ENCODE results near the gene CDK10. TPM values are rescaled to one million over a fixed set of nuclear protein-coding genes. Genes with fewer than 3 reads are reported as not detected.

The CDK10 gene
- total and polyA plus RNA-seq, 9 of the 15 experiments (the other 6 are each of a cell fraction or from before 2014, with no cell fraction given): 2.0 to 85.1 (median 40.1) TPM

- no peak for TF ChIP-seq SAFB2 (IDR thresholded peaks at IDR 0.05; ENCODE audit: borderline replicate concordance, low read depth, low read length, severe bottlenecking)
- TF ChIP-seq DPF2 (IDR thresholded peaks at IDR 0.05): no peak; the same call in 1 of the 2 replicates
- TF ChIP-seq, protein P1, sequence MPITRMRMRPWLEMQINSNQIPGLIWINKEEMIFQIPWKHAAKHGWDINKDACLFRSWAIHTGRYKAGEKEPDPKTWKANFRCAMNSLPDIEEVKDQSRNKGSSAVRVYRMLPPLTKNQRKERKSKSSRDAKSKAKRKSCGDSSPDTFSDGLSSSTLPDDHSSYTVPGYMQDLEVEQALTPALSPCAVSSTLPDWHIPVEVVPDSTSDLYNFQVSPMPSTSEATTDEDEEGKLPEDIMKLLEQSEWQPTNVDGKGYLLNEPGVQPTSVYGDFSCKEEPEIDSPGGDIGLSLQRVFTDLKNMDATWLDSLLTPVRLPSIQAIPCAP (CRISPR knock-in tag; IDR thresholded peaks at IDR 0.05; ENCODE audit: borderline replicate concordance): no peak
- TF ChIP-seq ATF7 (IDR thresholded peaks at IDR 0.05): no peak
- TF ChIP-seq HMG20B (CRISPR knock-in tag; IDR thresholded peaks at IDR 0.05): no peak
- TF ChIP-seq ZNF134 (CRISPR knock-in tag; conservative IDR thresholded peaks at IDR 0.05): no peak
- TF ChIP-seq, protein P2, sequence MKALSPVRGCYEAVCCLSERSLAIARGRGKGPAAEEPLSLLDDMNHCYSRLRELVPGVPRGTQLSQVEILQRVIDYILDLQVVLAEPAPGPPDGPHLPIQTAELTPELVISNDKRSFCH (CRISPR knock-in tag; IDR thresholded peaks at IDR 0.05): no peak
- TF ChIP-seq, protein P2 (tag; IDR thresholded peaks at IDR 0.05): no peak
- TF ChIP-seq ZNF785 (CRISPR knock-in tag; IDR thresholded peaks at IDR 0.05): no peak
- TF ChIP-seq MCM5 (IDR thresholded peaks at IDR 0.05; ENCODE audit: low read depth): no peak
- peak; percentile 96 for TF ChIP-seq ZNF282 (CRISPR knock-in tag; IDR thresholded peaks at IDR 0.05)
- no peak for TF ChIP-seq ZC3H8 (IDR thresholded peaks at IDR 0.05)
- TF ChIP-seq TAF9B (IDR thresholded peaks at IDR 0.05; ENCODE audit: partially characterized antibody): no peak
- no peak for TF ChIP-seq RBM22 (IDR thresholded peaks at IDR 0.05; ENCODE audit: low read depth, low read length, poor library complexity, severe bottlenecking)
- TF ChIP-seq TSHZ1 (CRISPR knock-in tag; IDR thresholded peaks at IDR 0.05): no peak
- TF ChIP-seq MTA3 (IDR thresholded peaks at IDR 0.05; ENCODE audit: borderline replicate concordance): peak; percentile 11; the same call in 1 of the 2 replicates
- TF ChIP-seq HMBOX1 (IDR thresholded peaks at IDR 0.05): no peak
- TF ChIP-seq ELF1 (tag; IDR thresholded peaks at IDR 0.05): no peak; the same call in 1 of the 2 replicates
- no peak for TF ChIP-seq ARHGAP35 (IDR thresholded peaks at IDR 0.05; ENCODE audit: partially characterized antibody)
- TF ChIP-seq SP2 (IDR thresholded peaks at IDR 0.05; ENCODE audit: extremely low read depth, low read depth, low read length, poor library complexity, severe bottlenecking): no peak
- TF ChIP-seq SNIP1 (IDR thresholded peaks at IDR 0.05; ENCODE audit: low read depth): peak; percentile 86
- TF ChIP-seq BACH1 (tag; IDR thresholded peaks at IDR 0.05): no peak
- no peak for TF ChIP-seq DMBX1 (CRISPR knock-in tag; IDR thresholded peaks at IDR 0.05; ENCODE audit: borderline replicate concordance)
- no peak for TF ChIP-seq ARNT (IDR thresholded peaks at IDR 0.05)
- TF ChIP-seq KLF1 (tag; IDR thresholded peaks at IDR 0.05): no peak
- TF ChIP-seq HIVEP1 (CRISPR knock-in tag; IDR thresholded peaks at IDR 0.05): no peak
Measured at GRCh38 chr16:89700649-89701424, 14.3 kb downstream of the CDK10 start (continued).
